Subcutaneous adipose tissue (tissue), 4 donors: Measurements from ENCODE around the gene MRPL9. TPM values are rescaled to one million over a fixed set of nuclear protein-coding genes. Genes with fewer than 3 reads are reported as not detected.

ENCODE experiments used
- CTCF ChIP-seq: fragments of 450-650 bp; IDR thresholded peaks from one replicate; pipeline ENCODE4 v1.5.1; 2016; ENCODE audit warnings: low read depth, mild to moderate bottlenecking, control low read depth, antibody characterized with exemption, moderate library complexity
- total RNA-seq, 4 donors: library from RNA; depleted of rRNA; stranded (reverse); fragments of >200 nt; gene quantifications; one replicate each; pipeline ENCODE4 v1.1.0, GENCODE V29; 2016

Gene MRPL9
- total RNA-seq, 4 donors from 2014 or later: 52.7 to 75.7 (median 57.8) TPM

GRCh38 chr1:151720974-151721787 is 42.1 kb downstream of the MRPL9 start, which contains the start of gene RIIAD1:
Gene RIIAD1, plus strand, starts transcription at chr1:151721522. Its CDS starts 15 bp downstream, at chr1:151721537.
- TF ChIP-seq CTCF: no peak

GRCh38 chr1:151720554-151720953 is 42.7 kb downstream of the MRPL9 start:
- no peak for TF ChIP-seq CTCF

- no peak for TF ChIP-seq CTCF
Observed at GRCh38 chr1:151720125-151720524, 43.2 kb downstream of the MRPL9 start.

GRCh38 chr1:151718666-151719065 is 44.6 kb downstream of the MRPL9 start:
- no peak for TF ChIP-seq CTCF

GRCh38 chr1:151718011-151718431 is 45.3 kb downstream of the MRPL9 start:
- TF ChIP-seq CTCF: no peak

GRCh38 chr1:151716771-151717631 is 46.3 kb downstream of the MRPL9 start, which contains the start of gene CELF3:
Gene CELF3, minus strand, starts transcription at chr1:151716803. Its CDS starts 783 bp downstream, at chr1:151716020.
- no peak for TF ChIP-seq CTCF

GRCh38 chr1:151716405-151716762 is 46.9 kb downstream of the MRPL9 start:
- TF ChIP-seq CTCF: no peak
